ENCODE measurements around the gene DOHH.
A peak's percentile ranks its signal among the peaks of the same experiment; 100 is the strongest.

The DOHH gene

DNA sequence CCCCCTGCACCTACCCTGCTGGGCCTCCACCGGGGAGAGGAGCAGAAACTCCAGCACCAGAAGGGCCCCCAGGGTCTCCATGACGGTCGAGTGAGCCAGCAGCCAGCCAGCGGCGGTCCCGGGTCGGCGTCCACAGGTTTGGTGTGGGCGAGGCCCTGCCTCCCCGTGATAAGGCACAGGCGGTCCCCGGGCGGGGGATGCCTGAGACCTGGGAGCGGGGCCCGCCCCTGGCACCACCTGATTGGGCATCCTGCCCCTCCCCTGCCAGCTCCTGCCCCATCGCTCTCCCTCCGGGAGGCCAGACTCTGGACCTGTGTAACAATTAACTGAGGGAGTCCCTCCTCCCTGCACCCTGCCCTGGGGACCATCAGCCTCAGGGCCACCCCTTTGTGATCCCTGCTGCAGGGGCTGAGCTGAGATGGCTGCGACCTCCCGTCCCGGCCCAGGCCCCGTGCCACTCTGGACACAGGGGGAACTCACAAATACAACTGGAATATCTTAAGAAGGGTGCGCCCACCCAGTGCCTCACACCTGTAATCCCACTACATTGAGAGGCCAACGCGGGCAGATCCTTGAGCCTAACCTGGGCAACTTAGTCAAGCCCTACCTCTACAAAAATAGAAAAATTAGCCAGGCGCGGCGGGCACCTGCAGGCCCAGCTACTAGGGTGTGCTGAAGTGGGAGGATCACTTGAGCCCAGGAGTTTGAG is 19.9 kb downstream of the DOHH start, which contains the start of gene SMIM24:
TSS of gene SMIM24 (minus strand) at position 143 of the 709 bp plus-strand sequence. CDS start at position 81, 62 bp downstream.
- DNase-seq: no peak
- no peak within 1 kb of the TSS for H3K4me3 ChIP-seq (ENCODE audit: low read length)
- H3K27me3 ChIP-seq (replicated peaks; ENCODE audit: insufficient read depth, low read length): peaks cover 81% of the 10 kb centered on the region
- no peak within 1 kb of the TSS for H3K27ac ChIP-seq (ENCODE audit: low read length)
- H3K4me1 ChIP-seq (ENCODE audit: low read length): no peaks in the 10 kb centered on the region
- H2AFZ ChIP-seq (ENCODE audit: low read length): no peak within 1 kb of the TSS
- H3K36me3 ChIP-seq (replicated peaks; ENCODE audit: insufficient read depth, low read length): no peaks in the 10 kb centered on the region
- no peaks in the 10 kb centered on the region for H3K9me2 ChIP-seq (replicated peaks; ENCODE audit: insufficient read depth, low read length)
- no peaks in the 10 kb centered on the region for H4K20me1 ChIP-seq (ENCODE audit: insufficient read depth, low read length)
- H3F3A ChIP-seq (ENCODE audit: insufficient read depth, low read length): no peaks in the 10 kb centered on the region
- TF ChIP-seq EZH2phosphoT487 (IDR thresholded peaks at IDR 0.05; ENCODE audit: low read length) (no peak), EZH2 (optimal IDR thresholded peaks at IDR 0.05; ENCODE audit: low read depth, low read length) (no peak)
- TF ChIP-seq, protein P1, sequence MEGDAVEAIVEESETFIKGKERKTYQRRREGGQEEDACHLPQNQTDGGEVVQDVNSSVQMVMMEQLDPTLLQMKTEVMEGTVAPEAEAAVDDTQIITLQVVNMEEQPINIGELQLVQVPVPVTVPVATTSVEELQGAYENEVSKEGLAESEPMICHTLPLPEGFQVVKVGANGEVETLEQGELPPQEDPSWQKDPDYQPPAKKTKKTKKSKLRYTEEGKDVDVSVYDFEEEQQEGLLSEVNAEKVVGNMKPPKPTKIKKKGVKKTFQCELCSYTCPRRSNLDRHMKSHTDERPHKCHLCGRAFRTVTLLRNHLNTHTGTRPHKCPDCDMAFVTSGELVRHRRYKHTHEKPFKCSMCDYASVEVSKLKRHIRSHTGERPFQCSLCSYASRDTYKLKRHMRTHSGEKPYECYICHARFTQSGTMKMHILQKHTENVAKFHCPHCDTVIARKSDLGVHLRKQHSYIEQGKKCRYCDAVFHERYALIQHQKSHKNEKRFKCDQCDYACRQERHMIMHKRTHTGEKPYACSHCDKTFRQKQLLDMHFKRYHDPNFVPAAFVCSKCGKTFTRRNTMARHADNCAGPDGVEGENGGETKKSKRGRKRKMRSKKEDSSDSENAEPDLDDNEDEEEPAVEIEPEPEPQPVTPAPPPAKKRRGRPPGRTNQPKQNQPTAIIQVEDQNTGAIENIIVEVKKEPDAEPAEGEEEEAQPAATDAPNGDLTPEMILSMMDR (IDR thresholded peaks at IDR 0.05; ENCODE audit: low read length): no peak
- no peaks in the 10 kb centered on the region for H3K9me3 ChIP-seq (replicated peaks; ENCODE audit: insufficient read depth, low read length)
- H3K4me2 ChIP-seq (ENCODE audit: low read depth, low read length): no peak within 1 kb of the TSS
- H3K9ac ChIP-seq (ENCODE audit: low read length): no peak within 1 kb of the TSS
- H3K79me2 ChIP-seq (ENCODE audit: low read length): no peaks in the 10 kb centered on the region

DNA sequence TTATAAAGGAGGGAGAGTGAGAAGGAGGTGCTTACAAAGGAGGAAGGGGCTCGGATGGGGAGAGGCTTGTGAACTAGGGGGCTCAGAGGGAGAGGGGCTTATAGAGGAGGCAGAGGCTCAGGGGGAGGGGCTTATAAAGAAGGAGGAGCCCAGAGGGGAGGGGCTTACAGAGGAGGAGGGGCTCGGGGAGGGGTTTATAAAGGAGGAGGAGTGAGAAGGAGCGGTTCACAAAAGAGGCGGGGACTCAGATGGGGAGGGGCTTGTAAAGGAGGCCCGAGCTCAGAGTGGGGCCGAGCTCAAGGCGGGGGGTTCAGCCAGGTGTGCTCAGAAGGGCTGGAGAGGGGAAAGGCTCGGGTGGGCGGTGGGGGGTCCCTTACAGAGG is 20.6 kb downstream of the DOHH start:
- Histone ChIP-seq H3K4me1 (ENCODE audit: low read length) (no peaks in the 10 kb centered on the region), H3K27me3 (replicated peaks; ENCODE audit: insufficient read depth, low read length) (peaks cover 88% of the 10 kb centered on the region), H3K4me2 (ENCODE audit: low read depth, low read length) (no peak overlapping the region), H2AFZ (ENCODE audit: low read length) (no peak overlapping the region), H3K79me2 (ENCODE audit: low read length) (no peaks in the 10 kb centered on the region), H3K4me3 (ENCODE audit: low read length) (no peak overlapping the region), H3K9me3 (replicated peaks; ENCODE audit: insufficient read depth, low read length) (no peaks in the 10 kb centered on the region), H3K9me2 (replicated peaks; ENCODE audit: insufficient read depth, low read length) (no peaks in the 10 kb centered on the region), H3K9ac (ENCODE audit: low read length) (no peak overlapping the region), H4K20me1 (ENCODE audit: insufficient read depth, low read length) (no peaks in the 10 kb centered on the region), H3F3A (ENCODE audit: insufficient read depth, low read length) (no peaks in the 10 kb centered on the region), H3K36me3 (replicated peaks; ENCODE audit: insufficient read depth, low read length) (no peaks in the 10 kb centered on the region), H3K27ac (ENCODE audit: low read length) (no peak overlapping the region)
- no peak for TF ChIP-seq EZH2 (optimal IDR thresholded peaks at IDR 0.05; ENCODE audit: low read depth, low read length)
- TF ChIP-seq EZH2phosphoT487 (IDR thresholded peaks at IDR 0.05; ENCODE audit: low read length): no peak
- TF ChIP-seq, protein P1 (IDR thresholded peaks at IDR 0.05; ENCODE audit: low read length): no peak
- no peak for DNase-seq

DNA sequence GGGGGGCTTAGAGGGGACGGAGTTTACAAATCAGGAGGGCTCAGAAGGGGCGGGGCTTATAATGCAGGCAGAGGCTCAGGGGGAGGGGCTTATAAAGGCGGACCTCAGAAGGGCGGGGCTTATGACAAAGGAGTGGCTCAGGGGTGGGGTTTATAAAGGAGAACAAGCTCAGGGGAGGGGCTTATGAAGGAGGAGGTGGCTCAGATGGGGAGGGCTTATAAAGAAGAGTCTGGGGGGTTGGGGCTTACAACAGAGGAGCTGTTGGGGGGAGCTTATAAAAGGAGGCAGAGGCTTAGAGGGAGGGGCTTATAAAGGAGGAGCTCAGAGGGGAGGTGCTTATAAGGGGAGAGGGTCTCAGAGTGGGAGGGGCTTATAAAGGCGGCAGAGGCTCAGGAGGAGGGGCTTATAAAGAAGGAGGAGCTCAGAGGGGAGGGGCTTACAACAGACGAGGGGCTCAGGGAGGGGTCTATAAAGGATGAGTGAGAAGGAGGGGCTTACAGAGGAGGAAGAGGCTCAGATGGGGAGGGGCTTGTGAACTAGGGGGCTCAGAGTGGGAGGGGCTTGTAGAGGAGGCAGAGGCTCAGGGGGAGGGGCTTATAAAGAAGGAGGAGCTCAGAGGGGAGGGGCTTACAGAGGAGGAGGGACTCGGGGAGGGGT is 21.2 kb downstream of the DOHH start:
- TF ChIP-seq EZH2 (optimal IDR thresholded peaks at IDR 0.05; ENCODE audit: low read depth, low read length) (no peak), EZH2phosphoT487 (IDR thresholded peaks at IDR 0.05; ENCODE audit: low read length) (no peak)
- TF ChIP-seq, protein P1 (IDR thresholded peaks at IDR 0.05; ENCODE audit: low read length): no peak
- peak; percentile 26 for DNase-seq
- Histone ChIP-seq H2AFZ (ENCODE audit: low read length) (no peak overlapping the region), H3K4me3 (ENCODE audit: low read length) (no peak overlapping the region), H3K9me3 (replicated peaks; ENCODE audit: insufficient read depth, low read length) (no peaks in the 10 kb centered on the region), H3K27me3 (replicated peaks; ENCODE audit: insufficient read depth, low read length) (peaks cover 88% of the 10 kb centered on the region), H3K4me2 (ENCODE audit: low read depth, low read length) (no peak overlapping the region), H3F3A (ENCODE audit: insufficient read depth, low read length) (no peaks in the 10 kb centered on the region), H3K79me2 (ENCODE audit: low read length) (no peaks in the 10 kb centered on the region), H4K20me1 (ENCODE audit: insufficient read depth, low read length) (no peaks in the 10 kb centered on the region), H3K9ac (ENCODE audit: low read length) (no peak overlapping the region), H3K36me3 (replicated peaks; ENCODE audit: insufficient read depth, low read length) (no peaks in the 10 kb centered on the region), H3K4me1 (ENCODE audit: low read length) (no peaks in the 10 kb centered on the region), H3K9me2 (replicated peaks; ENCODE audit: insufficient read depth, low read length) (no peaks in the 10 kb centered on the region), H3K27ac (ENCODE audit: low read length) (no peak overlapping the region)

Measured in MM.1S (cell line).